NCI-H748 (cell line): ENCODE data around the gene DAB1.

ENCODE experiments used
- DNase-seq: peaks from one replicate; lab custom pipeline; 2025; ENCODE audit not compliant: unreplicated experiment; lab: John Stamatoyannopoulos, UW

Gene DAB1

GRCh38 chr1:57418971-57419370 is 4.9 kb downstream of the DAB1 start:
- DNase-seq, result no peak

- DNase-seq, result no peak
Observed at GRCh38 chr1:57411262-57411661, 12.6 kb downstream of the DAB1 start.

DNA sequence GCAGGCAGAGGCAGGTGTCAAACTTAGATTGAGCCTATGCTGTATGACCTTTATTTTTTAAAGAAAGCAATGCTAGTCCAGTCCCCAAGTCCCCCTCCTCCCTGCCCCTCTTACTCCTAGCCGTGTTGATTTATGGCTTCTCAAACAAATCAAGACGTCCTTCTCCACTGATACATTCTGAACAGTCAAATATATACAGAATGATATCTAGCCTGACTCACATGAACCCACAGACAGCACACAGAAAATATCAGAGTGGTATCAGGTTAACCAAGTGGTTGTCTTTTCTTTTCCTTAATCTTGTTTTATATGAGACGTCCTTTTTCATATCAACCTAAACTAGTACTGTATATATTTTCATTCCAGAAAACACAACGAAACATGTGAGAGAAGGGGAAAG is 13.4 kb downstream of the DAB1 start:
- DNase-seq, result no peak

DNA sequence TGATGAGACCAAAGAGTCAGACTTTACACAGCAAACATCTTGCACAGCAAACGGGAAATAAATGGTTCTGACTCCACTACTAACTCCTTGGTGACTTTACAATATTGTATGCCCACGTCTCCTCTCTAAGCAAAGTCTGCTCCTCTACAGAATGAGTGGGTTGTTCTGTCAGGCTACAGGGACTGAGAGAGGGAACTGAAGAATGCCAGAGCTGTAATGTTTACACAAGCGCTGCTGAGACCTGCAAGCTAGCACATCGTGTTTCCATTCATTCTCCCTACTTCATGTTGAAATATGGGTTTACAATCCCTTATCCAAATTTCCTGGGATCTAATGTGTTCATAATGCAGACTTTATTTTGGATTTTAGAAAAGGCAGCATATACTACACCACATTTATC is 15.9 kb downstream of the DAB1 start:
- no peak for DNase-seq

DNA sequence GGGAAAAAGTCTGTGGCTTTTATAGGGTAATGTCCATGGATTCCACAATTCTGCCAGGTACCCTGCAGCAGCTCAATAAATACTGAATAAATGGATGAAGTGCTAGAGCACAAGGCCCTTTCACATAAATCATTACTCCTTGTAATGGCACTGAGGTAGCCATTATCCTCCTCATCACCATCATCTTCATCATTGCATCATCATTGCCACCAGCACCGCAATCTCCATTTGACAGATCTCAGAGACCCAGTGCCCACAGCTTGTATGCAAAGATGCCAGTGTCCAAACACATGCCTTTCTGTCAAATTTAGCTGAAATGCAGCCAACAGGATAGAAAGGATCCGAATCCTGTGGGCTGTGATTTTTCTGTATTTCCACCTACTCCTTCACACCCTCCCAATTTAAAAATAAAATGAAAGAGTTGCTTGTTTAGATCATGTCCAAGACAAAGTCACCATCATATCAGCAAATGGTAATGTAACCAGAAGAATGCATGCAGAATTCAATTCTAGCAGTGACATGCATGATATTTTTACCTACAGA is 17.4 kb downstream of the DAB1 start:
- DNase-seq, result no peak

- no peak for DNase-seq
Observed at GRCh38 chr1:57404884-57405283, 19.0 kb downstream of the DAB1 start.

DNA sequence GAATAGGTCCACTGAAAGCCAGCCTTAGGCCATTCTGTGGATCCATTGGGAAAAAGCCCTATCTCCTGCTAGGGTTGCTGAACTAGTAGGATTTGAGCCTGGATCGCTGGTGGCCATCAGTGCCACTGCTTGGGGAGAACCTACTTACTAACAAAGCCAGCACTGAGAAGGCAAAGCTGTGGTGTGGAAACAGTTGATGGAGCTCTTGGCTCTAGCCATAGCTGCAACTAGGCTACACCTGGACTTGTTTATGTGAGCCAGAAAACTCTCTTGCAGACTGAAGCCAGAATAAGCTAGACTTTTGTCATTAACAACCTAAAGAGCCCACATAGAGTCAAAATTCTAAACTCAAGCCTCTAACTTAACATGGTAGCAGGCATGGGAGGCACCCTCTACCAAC is 20.7 kb downstream of the DAB1 start:
- DNase-seq, result no peak

DNA sequence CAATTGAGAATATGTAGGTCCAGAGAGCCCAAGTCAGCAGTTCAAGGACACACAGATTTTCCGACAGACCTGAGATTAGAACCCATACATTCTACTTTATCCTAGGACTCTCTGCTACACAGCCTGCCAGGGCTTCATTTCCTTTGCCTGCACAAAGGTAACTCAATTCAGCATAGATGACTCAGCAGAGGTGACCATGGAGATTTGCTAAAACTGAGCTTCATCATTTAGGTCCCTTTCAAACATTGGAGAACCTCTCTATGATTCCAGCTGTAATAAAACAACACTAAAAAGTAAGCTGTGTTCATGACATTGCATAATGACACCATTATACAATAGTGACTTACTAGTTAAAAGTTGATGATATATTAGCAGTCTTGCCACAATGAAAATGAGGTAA is 22.2 kb downstream of the DAB1 start:
- DNase-seq, result no peak

DNA sequence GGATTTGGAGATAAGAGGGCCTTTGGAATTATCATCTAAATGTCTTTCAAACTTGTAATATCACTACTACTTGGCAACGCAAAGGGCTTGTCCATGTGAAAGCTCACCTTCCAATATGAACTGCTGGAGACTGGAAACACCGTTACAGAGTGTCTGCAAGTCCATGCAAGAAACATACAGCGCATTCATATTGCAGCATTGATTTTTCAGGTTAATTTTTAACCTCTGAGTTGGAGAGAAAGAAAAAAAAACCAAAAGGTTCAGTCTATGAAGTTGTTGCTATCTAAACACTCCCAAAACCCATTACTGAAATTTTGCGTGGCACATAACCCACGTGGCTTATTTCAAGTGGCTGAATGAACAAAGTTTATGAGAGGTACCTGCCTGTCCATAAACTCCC is 23.8 kb downstream of the DAB1 start:
- no peak for DNase-seq

DNA sequence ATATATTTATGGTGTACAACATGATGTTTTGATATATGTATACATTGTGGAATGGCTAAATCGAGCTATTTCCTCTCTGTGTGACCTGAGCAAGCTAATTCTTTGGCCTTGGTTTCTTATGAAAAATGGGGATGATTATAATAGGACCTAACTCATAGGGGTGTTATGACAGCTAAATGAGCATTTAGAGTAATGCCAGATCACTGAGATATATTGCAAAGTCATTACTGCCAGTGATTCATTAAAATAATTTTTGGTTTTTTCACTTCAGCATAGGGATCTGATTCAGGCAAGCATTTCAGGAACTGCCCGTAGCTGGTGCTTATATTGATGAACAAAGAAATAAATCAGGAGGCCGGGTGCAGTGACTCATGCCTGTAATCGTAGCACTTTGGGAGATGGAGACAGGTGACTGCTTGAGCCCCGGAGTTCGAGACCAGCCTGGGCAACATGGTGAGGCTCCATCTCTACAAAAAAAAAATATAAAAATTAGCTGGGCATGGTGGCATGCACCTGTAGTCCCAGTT is 30.7 kb downstream of the DAB1 start:
- DNase-seq, result no peak

- no peak for DNase-seq
Observed at GRCh38 chr1:57385336-57385735, 38.5 kb downstream of the DAB1 start.

DNA sequence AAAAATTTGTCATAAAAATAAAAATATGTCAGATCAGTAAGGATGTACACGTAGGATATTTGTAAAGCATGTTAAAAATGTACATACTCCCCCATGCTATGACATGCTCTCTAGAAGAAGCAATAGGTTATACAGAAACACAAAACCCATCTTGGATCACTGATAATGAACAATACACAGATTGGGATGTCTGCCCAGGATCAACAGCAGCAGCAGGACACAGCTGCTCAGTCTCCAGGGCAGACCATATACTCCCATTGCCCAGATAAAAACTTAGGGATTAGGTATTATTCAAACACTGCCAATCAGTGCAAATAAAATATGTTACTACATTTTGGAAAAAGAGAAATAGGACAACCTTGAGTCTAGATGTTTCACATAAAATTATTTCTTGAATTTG is 39.0 kb downstream of the DAB1 start:
- no peak for DNase-seq

GRCh38 chr1:57384284-57384683 is 39.6 kb downstream of the DAB1 start:
- no peak for DNase-seq

DNA sequence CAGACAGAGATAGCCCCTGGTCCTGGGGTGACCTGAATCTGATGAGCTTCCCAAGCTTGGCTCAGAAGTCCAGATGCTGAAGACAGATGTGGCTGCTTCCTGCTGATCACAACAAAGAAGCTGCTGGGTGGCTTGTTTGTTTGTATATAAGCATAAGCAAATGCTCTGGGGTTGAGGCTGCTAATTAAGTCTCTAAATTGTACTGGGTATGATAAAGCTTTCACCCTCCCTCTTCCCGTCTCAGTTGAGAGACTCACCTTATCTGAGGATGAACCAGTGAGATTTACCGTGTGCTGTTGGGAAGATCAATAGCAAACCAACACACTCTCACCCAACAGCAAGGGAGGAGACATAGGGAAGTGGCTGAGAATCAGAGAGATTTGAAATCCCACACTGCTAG is 42.0 kb downstream of the DAB1 start:
- DNase-seq, result no peak

DNA sequence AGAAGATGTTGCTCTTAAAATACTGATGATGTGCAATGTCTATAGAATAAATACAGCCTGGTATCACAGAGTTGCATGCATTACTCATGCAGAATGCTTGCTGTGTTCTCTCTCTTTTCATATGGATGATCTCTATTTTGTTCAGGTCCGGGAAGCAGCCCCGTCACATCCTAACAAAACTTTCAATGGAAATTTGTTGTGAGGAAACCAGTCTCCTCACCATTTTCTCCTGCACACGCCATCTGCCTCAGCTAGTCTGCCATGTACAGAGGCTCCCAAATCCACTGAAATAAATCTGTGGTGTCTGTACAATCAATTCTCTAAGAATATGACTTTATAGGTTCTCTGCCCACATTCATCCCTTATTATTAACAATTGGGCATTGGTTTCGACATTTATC is 42.4 kb downstream of the DAB1 start:
- no peak for DNase-seq

DNA sequence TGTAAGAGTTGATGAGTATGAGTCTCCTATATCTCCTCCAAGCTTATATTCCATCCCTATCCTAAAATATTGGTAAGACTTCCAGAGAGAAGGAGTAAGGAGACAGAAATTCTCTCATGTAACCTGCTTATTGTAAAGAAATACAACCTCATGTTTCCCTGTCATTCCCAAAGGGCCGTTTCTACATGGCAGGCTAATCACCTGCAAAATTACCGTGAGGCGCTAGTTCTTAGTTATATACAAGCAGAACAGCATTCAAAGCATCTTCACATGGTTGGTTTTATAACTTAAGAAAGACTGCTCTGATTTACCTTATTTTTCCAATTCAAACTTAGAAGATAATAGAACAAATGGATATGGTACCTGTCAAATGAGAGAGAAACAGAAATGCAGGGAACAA is 42.9 kb downstream of the DAB1 start:
- no peak for DNase-seq

- DNase-seq, result no peak
Observed at GRCh38 chr1:57378534-57378933, 45.3 kb downstream of the DAB1 start.

DNA sequence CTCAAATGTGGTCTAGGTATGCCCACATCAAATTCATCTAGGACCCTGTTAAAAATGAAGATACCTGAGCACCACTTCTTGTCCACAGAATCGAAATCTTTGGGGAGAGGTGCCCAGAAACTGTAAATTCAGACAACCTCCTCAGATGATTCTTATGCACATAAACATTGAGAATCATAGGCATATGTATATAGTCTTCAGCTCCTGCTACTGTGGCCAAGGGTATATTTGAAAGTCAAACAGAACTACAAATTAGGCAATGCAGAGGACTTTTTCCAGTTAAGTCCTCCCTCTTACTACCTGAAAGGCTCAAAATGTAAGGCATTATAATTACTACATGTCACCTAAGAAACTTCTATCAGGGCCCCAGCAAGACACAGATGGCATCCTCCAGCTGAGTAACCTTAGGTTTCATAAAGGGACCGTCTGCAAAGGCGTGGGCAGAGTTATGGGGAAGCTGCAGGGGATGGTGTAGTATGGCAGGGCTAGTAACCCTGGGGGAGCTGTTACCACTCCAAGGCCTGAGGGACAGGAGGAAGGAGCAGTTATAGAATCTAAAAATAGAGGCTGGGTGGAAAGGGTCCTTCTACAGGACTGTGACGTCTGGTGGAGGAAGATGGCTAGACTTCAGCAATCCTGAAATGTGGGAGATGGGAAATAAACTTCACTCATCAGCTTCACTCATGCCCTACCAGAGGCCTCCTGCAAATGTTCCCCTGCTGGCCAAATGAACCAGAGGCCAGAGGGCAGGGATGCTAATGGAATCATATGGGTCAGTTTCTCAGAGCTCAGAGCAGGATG is 46.3 kb downstream of the DAB1 start:
- no peak for DNase-seq

DNA sequence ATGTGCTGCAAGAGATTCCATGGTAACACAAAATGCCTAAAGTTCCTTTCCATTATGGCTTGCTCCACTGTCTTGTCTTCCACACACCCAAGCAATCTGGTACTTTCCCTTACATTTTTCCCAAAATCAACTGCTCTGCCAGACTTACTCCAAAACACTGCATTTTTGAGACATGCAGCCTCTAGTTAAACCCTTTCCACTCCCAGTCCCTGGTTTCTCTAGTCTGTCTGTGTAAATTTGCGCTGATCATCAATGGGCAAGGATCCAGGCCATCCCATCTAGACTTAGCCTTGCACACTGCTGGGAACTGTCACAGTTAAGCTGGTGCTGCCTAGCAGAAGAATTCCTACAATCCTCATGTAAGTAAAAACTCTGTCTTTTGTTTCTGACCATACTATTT is 47.8 kb downstream of the DAB1 start:
- no peak for DNase-seq

DNA sequence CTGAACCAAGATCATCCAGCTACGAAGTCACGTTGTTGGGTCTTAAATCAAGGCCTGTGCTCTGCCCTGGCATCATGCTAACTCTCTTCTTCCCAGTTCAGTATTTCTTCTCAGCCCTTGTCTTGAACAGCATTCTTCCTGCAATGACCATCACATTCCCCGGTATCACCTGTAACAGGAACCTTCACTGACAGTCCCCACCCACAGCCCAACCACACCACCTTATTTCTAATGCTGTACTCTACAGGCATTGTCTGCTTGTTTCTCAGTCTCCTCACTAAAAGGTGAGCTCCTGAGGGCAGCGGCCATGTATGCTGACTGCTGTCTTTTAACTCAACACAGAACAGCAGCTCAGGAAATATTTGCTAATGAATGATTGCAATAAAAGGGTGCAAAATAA is 54.0 kb downstream of the DAB1 start:
- no peak for DNase-seq

DNA sequence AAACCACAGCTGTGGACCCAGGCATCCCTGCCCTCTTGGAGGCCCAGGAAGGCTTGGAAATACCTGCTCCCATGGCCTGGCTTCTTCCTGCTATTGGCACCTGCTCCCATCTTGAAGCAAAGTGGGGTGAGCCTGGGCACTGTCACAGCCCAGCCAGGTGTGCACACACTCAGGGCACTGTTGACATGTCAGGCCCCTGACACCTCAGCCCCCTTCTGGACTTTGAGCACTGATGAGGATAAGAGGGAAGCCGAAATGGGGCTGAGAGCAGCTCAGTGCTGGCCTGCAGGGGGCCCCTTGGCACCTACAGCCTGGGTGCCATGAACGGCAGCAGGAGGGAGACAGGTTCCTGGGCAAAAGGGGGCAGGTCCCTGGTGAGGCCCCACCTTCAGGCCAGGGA is 55.9 kb downstream of the DAB1 start:
- DNase-seq, result no peak

DNA sequence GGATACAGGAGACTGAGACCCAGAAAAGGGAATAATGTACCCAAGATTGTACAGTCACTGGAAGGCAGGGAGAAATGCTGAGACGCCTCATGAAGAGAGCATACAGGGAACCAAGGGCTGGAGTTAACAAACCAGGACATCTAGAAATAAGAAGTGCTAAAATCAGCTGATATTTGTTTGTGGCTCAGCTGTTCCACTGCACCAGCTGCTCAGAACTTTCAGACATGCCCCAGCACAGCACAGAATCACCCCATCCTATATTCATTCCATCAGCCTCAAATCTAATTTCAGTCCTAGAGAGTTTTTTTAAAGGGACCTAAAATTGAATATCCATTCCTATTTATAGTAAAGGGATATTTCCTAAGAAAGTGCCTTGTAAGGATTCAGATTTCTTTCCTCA is 60.2 kb downstream of the DAB1 start:
- no peak for DNase-seq

DNA sequence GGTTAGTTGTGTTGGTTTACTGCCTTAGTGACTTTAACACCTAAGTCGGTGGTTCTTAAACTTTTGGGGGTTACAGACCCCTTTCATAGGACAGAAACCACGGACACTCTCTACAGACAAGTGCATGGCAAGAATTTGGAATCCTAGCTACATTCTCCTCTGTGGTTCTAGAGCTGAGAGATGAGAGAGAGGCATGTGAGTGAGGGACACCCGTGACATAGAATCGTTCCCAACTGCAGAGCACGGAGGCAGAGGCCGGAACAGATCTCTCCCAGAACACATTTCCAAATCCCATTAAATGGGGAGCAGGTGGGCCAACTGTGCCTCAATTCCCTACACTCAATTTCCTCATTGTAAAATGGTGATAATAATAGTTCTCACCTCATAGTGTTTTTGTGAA is 60.7 kb downstream of the DAB1 start:
- DNase-seq, result no peak
